Measurements from ENCODE around the gene DUSP12. TPM values are rescaled to one million over a fixed set of nuclear protein-coding genes. Genes with fewer than 3 reads are reported as not detected.

Gene DUSP12
- total RNA-seq, 1 donor from 2014 or later: 61.9 TPM

GRCh38 chr1:161770250-161770649 is 20.7 kb downstream of the DUSP12 start:
- H3K36me3 ChIP-seq (ENCODE audit: control insufficient read depth, insufficient read depth, low read length): no peaks in the 10 kb centered on the region
- no peak for DNase-seq (ENCODE audit: low read depth)
- TF ChIP-seq CTCF (IDR thresholded peaks at IDR 0.05; ENCODE audit: insufficient read depth, low read length, severe bottlenecking): no peak
- no peak overlapping the region for H3K4me3 ChIP-seq (ENCODE audit: low read depth, low read length)
- H3K27me3 ChIP-seq (ENCODE audit: control insufficient read depth, insufficient read depth, low read length): no peaks in the 10 kb centered on the region
- no peak for FAIRE-seq

- H3K4me3 ChIP-seq (ENCODE audit: low read depth, low read length): no peak overlapping the region
- DNase-seq (ENCODE audit: low read depth): no peak
- no peaks in the 10 kb centered on the region for H3K36me3 ChIP-seq (ENCODE audit: control insufficient read depth, insufficient read depth, low read length)
- TF ChIP-seq CTCF (IDR thresholded peaks at IDR 0.05; ENCODE audit: insufficient read depth, low read length, severe bottlenecking): no peak
- H3K27me3 ChIP-seq (ENCODE audit: control insufficient read depth, insufficient read depth, low read length): no peaks in the 10 kb centered on the region
- FAIRE-seq: no peak
Measured at GRCh38 chr1:161771161-161771560, 21.6 kb downstream of the DUSP12 start.

GRCh38 chr1:161771973-161772372 is 22.4 kb downstream of the DUSP12 start:
- TF ChIP-seq CTCF (IDR thresholded peaks at IDR 0.05; ENCODE audit: insufficient read depth, low read length, severe bottlenecking): no peak
- FAIRE-seq (no peak), DNase-seq (ENCODE audit: low read depth) (no peak)
- Histone ChIP-seq H3K4me3 (ENCODE audit: low read depth, low read length) (no peak overlapping the region), H3K36me3 (ENCODE audit: control insufficient read depth, insufficient read depth, low read length) (no peaks in the 10 kb centered on the region), H3K27me3 (ENCODE audit: control insufficient read depth, insufficient read depth, low read length) (no peaks in the 10 kb centered on the region)

- H3K36me3 ChIP-seq (ENCODE audit: control insufficient read depth, insufficient read depth, low read length): no peaks in the 10 kb centered on the region
- FAIRE-seq: no peak
- no peak for DNase-seq (ENCODE audit: low read depth)
- no peaks in the 10 kb centered on the region for H3K27me3 ChIP-seq (ENCODE audit: control insufficient read depth, insufficient read depth, low read length)
- no peak for TF ChIP-seq CTCF (IDR thresholded peaks at IDR 0.05; ENCODE audit: insufficient read depth, low read length, severe bottlenecking)
- H3K4me3 ChIP-seq (ENCODE audit: low read depth, low read length): no peak overlapping the region
Measured at GRCh38 chr1:161772397-161772796, 22.8 kb downstream of the DUSP12 start.

GRCh38 chr1:161773791-161774190 is 24.2 kb downstream of the DUSP12 start:
- FAIRE-seq: no peak
- TF ChIP-seq CTCF (IDR thresholded peaks at IDR 0.05; ENCODE audit: insufficient read depth, low read length, severe bottlenecking): no peak
- no peak overlapping the region for H3K4me3 ChIP-seq (ENCODE audit: low read depth, low read length)

GRCh38 chr1:161777261-161777660 is 27.7 kb downstream of the DUSP12 start:
- FAIRE-seq: no peak

More at GRCh38 chr1:161773791-161774190, 24.2 kb downstream of the DUSP12 start:
- Histone ChIP-seq H3K36me3 (ENCODE audit: control insufficient read depth, insufficient read depth, low read length) (no peaks in the 10 kb centered on the region), H3K27me3 (ENCODE audit: control insufficient read depth, insufficient read depth, low read length) (no peaks in the 10 kb centered on the region)
- DNase-seq (ENCODE audit: low read depth): no peak

More at GRCh38 chr1:161777261-161777660, 27.7 kb downstream of the DUSP12 start:
- no peak for DNase-seq (ENCODE audit: low read depth)
- no peaks in the 10 kb centered on the region for H3K36me3 ChIP-seq (ENCODE audit: control insufficient read depth, insufficient read depth, low read length)
- no peaks in the 10 kb centered on the region for H3K27me3 ChIP-seq (ENCODE audit: control insufficient read depth, insufficient read depth, low read length)
- H3K4me3 ChIP-seq (ENCODE audit: low read depth, low read length): no peak overlapping the region
- TF ChIP-seq CTCF (IDR thresholded peaks at IDR 0.05; ENCODE audit: insufficient read depth, low read length, severe bottlenecking): no peak

Data from bronchial epithelial cell (primary cell).